D341Med (cell line): ENCODE data around the gene FGF11.
"Not testable (repeated sequence)": the region's sequence is repeated elsewhere in the genome, so short reads cannot be mapped to it uniquely, and the experiment has no call there.

Experiments
- DNase-seq: peaks from one replicate; pipeline ENCODE4 v3.0.0; 2012; ENCODE audit warnings: low spot score

FGF11 gene

GRCh38 chr17:7479213-7480088 is 40.1 kb downstream of the FGF11 start, which contains the start of gene ZBTB4:
TSS of gene ZBTB4 (minus strand) at chr17:7479631. CDS start at chr17:7466801, 12,830 bp downstream.
- peak; percentile 62 for DNase-seq

GRCh38 chr17:7480089-7480384 is 40.7 kb downstream of the FGF11 start:
- no peak for DNase-seq

- DNase-seq: not testable (repeated sequence)
These were observed 42.0 kb downstream of the FGF11 start, which contains the start of gene SLC35G6 for GRCh38 chr17:7481275-7481674. TSS of gene SLC35G6 (plus strand) at chr17:7481446. CDS start at chr17:7481517, 71 bp downstream.

- not testable (repeated sequence) for DNase-seq
These were observed 42.8 kb downstream of the FGF11 start for GRCh38 chr17:7481842-7482741.

DNA sequence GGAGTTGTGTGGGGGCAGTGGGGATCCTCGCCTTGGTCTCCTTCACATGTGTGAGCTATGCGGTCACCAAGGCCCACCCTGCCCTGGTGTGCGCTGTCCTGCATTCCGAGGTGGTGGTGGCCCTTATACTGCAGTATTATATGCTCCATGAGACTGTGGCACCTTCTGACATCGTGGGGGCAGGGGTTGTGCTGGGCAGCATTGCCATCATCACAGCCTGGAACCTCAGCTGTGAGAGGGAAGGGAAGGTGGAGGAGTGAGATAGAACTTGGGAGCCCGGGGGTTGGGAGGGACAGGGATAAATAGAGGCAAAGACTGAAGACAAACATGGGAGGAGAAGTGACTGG is 43.4 kb downstream of the FGF11 start:
- DNase-seq: not testable (repeated sequence)

DNA sequence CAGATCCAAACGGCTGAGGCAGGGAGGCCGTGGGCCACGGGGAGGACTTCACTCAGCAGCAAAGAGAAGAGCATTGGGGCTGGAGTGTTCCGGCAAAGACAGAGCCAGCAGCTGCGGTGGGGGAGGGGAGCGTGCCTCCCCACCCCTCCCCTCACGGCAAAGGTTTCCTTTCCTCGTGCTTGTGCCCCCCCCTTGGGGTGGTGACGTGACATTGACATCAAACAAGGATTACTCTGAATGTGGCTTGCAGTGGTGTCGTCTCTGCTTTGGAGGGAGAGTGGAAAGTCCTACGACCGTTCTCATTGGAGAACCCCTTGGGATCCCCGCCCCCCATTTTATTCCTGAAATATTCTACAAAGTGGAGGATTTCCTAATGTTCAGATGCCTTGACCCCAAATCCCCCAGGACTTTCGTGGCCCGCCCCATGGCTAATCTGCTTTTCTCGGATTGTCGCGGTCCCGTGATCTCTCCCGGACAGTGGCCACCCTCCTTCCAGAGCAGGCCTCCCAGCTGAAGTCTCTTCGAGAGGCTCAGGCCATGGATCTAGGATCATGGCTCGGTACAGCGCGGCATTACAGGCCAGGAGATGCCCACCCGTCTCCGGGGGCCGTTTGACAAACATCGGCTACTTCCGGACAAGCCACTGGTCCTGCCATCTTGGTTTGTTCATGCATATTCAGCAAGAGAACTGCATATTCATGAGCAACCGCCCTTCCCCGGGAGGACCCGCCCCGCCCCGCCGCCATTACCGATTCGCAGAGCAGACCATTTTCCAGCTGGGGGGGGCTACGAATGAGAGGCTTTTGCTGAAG is 44.1 kb downstream of the FGF11 start:
- DNase-seq: peak; percentile 71

DNA sequence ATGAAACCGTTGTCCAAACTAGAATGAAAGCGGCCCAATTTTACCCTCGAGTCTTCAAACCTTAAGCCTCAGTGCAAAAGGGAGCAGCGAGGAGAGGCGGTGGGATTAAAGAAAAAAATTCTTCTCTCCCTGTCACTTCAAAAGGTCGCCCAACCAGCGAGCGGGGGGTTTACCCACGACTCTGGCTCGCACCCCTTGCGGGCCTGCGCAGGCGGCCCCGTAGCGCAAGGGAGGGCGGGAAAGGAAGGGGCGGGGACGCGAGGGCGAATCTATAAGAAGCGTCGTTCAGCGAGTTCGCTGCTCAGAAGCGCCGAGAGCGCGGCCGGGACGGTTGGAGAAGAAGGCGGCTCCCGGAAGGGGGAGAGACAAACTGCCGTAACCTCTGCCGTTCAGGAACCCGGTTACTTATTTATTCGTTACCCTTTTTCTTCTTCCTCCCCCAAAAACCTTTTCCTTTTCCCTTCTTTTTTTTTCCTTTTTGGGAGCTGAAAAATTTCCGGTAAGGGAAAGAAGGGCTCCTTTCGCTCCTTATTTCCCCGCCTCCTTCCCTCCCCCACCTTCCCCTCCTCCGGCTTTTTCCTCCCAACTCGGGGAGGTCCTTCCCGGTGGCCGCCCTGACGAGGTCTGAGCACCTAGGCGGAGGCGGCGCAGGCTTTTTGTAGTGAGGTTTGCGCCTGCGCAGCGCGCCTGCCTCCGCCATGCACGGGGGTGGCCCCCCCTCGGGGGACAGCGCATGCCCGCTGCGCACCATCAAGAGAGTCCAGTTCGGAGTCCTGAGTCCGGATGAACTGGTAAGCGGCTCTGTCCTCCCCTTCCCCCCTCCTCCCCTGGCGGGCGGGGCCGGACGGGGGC is 45.0 kb downstream of the FGF11 start, which contains the start of gene POLR2A:
Gene POLR2A (plus strand): TSS at position 300 of the 852 bp plus-strand sequence.
- DNase-seq: peak; percentile 92

DNA sequence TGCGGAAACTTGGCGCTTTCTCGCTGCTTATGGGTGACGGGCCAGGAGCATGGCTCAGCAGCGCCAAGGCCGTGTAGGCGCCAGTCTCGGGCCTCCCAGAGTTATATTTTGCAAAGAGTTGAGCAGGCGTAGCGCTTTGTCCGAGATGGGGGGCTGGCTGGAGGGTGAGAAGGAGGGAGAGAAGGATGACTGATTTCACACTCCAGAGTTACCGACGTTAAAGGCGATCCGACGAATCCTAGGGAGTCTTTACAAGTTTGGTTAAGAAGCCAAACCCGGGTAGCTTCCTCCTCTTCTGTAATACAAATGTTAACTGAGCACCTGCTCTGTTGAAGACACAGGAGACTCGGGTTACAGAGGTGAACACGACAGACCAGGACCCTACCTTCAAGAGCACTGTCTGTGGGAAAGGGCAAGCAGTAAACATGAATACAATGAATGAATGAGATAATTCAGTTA is 45.6 kb downstream of the FGF11 start:
- no peak for DNase-seq

GRCh38 chr17:7486181-7486580 is 46.9 kb downstream of the FGF11 start:
- no peak for DNase-seq

DNA sequence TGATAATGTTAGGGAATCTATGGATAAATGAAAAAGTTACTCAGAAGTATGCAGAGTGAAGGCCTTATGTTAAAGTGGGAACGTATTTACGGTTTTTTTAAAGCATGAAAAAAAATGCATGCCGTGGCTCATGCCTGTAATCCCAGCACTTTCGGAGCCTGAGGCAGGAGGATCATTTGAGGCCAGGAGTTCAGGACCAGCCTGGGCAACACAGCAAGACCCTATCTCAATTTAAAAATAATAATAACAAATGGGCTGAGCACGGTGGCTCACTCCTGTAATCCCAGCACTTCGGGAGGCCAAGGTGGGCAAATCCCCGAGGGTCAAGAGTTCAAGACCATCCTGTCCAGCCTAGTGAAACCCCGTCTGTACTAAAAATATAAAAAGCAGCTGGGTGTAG is 50.8 kb downstream of the FGF11 start:
- DNase-seq: no peak

DNA sequence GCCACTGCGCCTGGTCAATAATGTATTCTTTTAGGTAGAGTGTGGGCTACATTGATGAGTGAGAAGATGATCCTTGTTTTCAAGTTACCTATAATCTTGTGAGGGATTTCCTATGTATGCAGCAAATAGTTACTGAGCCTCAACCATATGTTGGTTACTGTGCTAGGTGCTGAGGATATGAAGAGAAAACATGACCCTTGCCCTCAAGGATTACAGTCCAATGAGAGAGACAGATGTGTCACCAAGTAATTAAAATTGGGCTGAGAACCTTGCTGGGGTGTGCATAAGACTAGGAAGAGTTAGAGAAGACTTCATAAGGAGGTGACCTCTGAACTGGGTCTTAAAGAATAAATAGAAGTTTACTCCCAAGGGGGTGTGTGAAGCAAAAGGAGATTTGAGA is 52.3 kb downstream of the FGF11 start:
- DNase-seq: no peak

GRCh38 chr17:7493941-7494340 is 54.6 kb downstream of the FGF11 start:
- DNase-seq: no peak
